ENCODE measurements around the gene KDM4B. TPM values are rescaled to one million over a fixed set of nuclear protein-coding genes. Genes with fewer than 3 reads are reported as not detected.

Gene KDM4B
- total and polyA plus RNA-seq, 2 donors from 2014 or later: 6.6 to 35.7 TPM

- no peaks in the 10 kb centered on the region for H3K4me1 ChIP-seq (ENCODE audit: control insufficient read depth in 2 of 3, insufficient read depth in 2 of 3, low read depth in 1 of 3, low read length in 3 of 3)
- H3K4me3 ChIP-seq (ENCODE audit: low read length in 3 of 3): no peak overlapping the region
- no peaks in the 10 kb centered on the region for H3K27me3 ChIP-seq (ENCODE audit: control insufficient read depth, insufficient read depth, low read length)
- TF ChIP-seq, protein P1, sequence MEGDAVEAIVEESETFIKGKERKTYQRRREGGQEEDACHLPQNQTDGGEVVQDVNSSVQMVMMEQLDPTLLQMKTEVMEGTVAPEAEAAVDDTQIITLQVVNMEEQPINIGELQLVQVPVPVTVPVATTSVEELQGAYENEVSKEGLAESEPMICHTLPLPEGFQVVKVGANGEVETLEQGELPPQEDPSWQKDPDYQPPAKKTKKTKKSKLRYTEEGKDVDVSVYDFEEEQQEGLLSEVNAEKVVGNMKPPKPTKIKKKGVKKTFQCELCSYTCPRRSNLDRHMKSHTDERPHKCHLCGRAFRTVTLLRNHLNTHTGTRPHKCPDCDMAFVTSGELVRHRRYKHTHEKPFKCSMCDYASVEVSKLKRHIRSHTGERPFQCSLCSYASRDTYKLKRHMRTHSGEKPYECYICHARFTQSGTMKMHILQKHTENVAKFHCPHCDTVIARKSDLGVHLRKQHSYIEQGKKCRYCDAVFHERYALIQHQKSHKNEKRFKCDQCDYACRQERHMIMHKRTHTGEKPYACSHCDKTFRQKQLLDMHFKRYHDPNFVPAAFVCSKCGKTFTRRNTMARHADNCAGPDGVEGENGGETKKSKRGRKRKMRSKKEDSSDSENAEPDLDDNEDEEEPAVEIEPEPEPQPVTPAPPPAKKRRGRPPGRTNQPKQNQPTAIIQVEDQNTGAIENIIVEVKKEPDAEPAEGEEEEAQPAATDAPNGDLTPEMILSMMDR (IDR thresholded peaks at IDR 0.05; ENCODE audit: borderline replicate concordance, extremely low read depth, insufficient read depth): no peak
- FAIRE-seq (no peak), DNase-seq (peak in 3 of 5 donors; percentile 77 to 82 (median 78))
- H3K36me3 ChIP-seq (ENCODE audit: control insufficient read depth in 2 of 3, insufficient read depth in 3 of 3, low read length in 3 of 3): peaks cover 0 to 23% (median 4%) of the 10 kb centered on the region in 3 donors
- H3K9me3 ChIP-seq (ENCODE audit: control insufficient read depth in 2 of 3, insufficient read depth in 1 of 3, low read length in 3 of 3): no peaks in the 10 kb centered on the region
- no peak overlapping the region for H3K9ac ChIP-seq (ENCODE audit: low read length in 3 of 3)
- intact Hi-C loops (cut with DNase I): no loop called here
- H3K27ac ChIP-seq (ENCODE audit: low read depth in 2 of 2, low read length in 2 of 2): no peak overlapping the region
Observed at GRCh38 chr19:5083547-5083965, 114.6 kb downstream of the KDM4B start.

GRCh38 chr19:5085566-5085965, 116.7 kb downstream of the KDM4B start:
- Histone ChIP-seq H3K9ac (ENCODE audit: low read length in 3 of 3) (no peak overlapping the region), H3K27me3 (ENCODE audit: control insufficient read depth, insufficient read depth, low read length) (no peaks in the 10 kb centered on the region), H3K27ac (ENCODE audit: low read depth in 2 of 2, low read length in 2 of 2) (no peak overlapping the region), H3K9me3 (ENCODE audit: control insufficient read depth in 2 of 3, insufficient read depth in 1 of 3, low read length in 3 of 3) (no peaks in the 10 kb centered on the region), H3K4me3 (ENCODE audit: low read length in 3 of 3) (no peak overlapping the region), H3K4me1 (ENCODE audit: control insufficient read depth in 2 of 3, insufficient read depth in 2 of 3, low read depth in 1 of 3, low read length in 3 of 3) (peaks cover 0 to 4% (median under 1%) of the 10 kb centered on the region in 3 donors), H3K36me3 (ENCODE audit: control insufficient read depth in 2 of 3, insufficient read depth in 3 of 3, low read length in 3 of 3) (peaks cover 0 to 13% (median 0%) of the 10 kb centered on the region in 3 donors)
- TF ChIP-seq, protein P1 (IDR thresholded peaks at IDR 0.05; ENCODE audit: borderline replicate concordance, extremely low read depth, insufficient read depth): no peak
- FAIRE-seq: no peak
- intact Hi-C loops (cut with DNase I): no loop called here
- no peak for DNase-seq

- TF ChIP-seq, protein P1 (IDR thresholded peaks at IDR 0.05; ENCODE audit: borderline replicate concordance, extremely low read depth, insufficient read depth): no peak
- peak in 3 of 5 donors; percentile 49 to 55 (median 52) for DNase-seq
- FAIRE-seq: no peak
- Histone ChIP-seq H3K4me1 (ENCODE audit: control insufficient read depth in 2 of 3, insufficient read depth in 2 of 3, low read depth in 1 of 3, low read length in 3 of 3) (peaks cover 0 to 11% (median 7%) of the 10 kb centered on the region in 3 donors), H3K9me3 (ENCODE audit: control insufficient read depth in 2 of 3, insufficient read depth in 1 of 3, low read length in 3 of 3) (no peaks in the 10 kb centered on the region), H3K27me3 (ENCODE audit: control insufficient read depth, insufficient read depth, low read length) (no peaks in the 10 kb centered on the region), H3K27ac (ENCODE audit: low read depth in 2 of 2, low read length in 2 of 2) (no peak overlapping the region), H3K9ac (ENCODE audit: low read length in 3 of 3) (no peak overlapping the region), H3K4me3 (ENCODE audit: low read length in 3 of 3) (no peak overlapping the region), H3K36me3 (ENCODE audit: control insufficient read depth in 2 of 3, insufficient read depth in 3 of 3, low read length in 3 of 3) (peaks cover 0 to 9% (median 0%) of the 10 kb centered on the region in 3 donors)
- intact Hi-C loops (cut with DNase I): no loop called here
Observed at GRCh38 chr19:5086230-5086629, 117.3 kb downstream of the KDM4B start.
